Measurements from ENCODE around the gene PTPN1.

Gene PTPN1

GRCh38 chr20:50575865-50576720 lies 65.9 kb downstream of the PTPN1 start:
- DNase-seq (ENCODE audit: low read depth in 2 of 2): no peak

DNA sequence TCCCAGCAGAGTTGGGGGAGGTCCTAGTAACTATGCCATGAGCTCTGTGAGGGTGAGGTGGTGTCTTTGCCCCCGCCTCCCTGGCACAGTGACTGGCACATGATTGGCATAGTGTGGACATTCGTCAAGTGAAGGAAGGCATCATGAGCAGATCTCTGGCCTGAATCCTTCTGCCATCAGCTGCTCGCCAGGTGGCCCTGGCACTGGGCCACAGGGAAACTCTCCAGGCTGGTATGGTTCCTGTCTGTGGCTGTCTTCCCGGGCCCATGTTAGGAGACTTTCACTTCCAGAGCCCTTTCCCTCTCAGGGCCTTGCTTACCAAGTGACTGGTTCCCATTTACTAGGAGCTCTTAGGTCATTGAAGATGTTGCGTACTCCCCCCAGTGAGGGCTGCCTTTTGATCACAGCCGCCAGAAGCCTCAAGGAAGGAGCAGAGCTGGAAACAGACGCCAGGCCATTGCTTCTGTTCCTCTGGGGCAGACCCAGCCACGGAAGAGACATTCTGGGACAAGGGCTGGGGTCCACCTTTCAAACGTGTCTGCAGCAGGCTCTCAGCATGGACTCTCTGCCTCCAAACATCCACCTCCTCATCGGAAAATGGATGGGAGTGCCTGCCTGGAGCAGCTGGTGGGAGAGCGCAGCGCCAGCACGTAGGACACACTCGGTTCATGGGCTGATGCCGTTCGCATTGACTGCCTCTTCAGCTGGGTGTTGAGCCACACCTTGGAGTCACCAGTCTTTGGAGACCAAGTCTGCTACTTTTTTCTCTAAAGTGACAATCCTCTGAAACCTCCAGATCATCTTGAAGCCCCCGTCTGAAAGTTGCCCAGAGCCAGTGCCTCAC lies 67.2 kb downstream of the PTPN1 start:
- DNase-seq (ENCODE audit: low read depth in 2 of 2): no peak

GRCh38 chr20:50578061-50578777 lies 68.0 kb downstream of the PTPN1 start:
- DNase-seq (ENCODE audit: low read depth in 2 of 2): no peak

DNA sequence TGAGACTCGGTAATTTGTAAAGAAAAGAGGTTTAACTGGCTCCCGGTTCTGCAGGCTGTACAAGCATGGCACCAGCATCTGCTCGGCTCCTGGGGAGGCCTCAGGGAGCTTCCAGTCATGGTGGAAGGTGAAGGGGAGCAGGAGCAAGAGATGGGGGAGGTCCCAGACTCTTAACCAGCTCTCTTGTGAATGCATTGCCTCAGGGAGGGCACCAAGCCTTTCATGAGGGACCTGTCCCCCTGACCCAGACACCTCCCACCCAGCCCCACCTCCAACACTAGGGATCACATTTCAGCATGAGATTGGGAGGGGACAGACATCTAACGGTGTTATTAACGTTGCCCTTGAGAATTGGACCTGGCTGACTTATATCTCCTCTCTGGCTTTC lies 68.6 kb downstream of the PTPN1 start:
- DNase-seq (ENCODE audit: low read depth in 2 of 2): no peak

DNA sequence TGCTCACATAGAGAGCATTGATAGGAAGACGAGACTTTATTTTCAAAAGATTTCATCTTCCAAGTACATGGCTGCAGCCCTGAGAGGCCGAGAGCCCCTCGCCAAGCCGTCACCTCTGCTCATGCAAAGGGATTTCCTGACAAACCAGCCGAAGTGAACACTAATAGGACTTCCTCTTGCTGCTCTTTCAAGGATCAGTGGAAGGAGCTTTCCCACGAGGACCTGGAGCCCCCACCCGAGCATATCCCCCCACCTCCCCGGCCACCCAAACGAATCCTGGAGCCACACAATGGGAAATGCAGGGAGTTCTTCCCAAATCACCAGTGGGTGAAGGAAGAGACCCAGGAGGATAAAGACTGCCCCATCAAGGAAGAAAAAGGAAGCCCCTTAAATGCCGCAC lies 69.3 kb downstream of the PTPN1 start:
- no peak for DNase-seq (ENCODE audit: low read depth in 2 of 2)

DNA sequence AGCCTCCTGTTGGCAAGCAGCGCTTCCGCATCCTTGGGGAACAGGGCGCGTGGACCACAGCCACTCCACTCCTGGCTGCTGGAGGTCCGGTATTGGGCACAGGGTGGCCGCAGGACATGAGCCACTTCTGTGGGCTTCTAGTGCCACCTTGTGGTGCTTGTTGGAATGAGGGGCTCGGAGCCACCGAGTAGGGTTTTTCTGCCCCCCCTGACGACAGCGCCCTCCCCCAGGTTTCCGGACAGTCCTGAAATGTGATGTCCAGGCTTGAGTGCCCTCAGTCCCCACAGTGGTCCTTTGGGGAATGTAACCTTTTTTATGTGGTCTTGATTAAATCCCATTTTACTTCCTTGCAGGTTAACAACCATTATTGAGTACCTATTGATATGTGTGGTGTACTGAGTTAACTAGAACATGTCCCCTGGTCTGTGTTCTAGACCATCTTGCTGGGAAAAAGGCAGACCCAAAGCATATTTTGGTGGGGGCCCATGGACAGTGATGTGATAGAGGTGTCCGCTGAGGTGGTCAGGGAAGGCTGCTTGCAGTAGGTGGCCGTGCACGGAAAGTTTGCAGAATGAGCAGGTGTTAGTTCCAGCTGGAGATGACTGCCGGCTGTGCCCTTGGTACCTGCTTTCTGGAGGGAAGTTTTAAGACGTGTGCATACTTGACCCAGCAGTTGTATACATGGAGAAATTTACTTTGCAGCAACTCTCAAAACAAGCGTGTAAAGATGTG lies 70.0 kb downstream of the PTPN1 start:
- no peak for DNase-seq (ENCODE audit: low read depth in 2 of 2)

DNA sequence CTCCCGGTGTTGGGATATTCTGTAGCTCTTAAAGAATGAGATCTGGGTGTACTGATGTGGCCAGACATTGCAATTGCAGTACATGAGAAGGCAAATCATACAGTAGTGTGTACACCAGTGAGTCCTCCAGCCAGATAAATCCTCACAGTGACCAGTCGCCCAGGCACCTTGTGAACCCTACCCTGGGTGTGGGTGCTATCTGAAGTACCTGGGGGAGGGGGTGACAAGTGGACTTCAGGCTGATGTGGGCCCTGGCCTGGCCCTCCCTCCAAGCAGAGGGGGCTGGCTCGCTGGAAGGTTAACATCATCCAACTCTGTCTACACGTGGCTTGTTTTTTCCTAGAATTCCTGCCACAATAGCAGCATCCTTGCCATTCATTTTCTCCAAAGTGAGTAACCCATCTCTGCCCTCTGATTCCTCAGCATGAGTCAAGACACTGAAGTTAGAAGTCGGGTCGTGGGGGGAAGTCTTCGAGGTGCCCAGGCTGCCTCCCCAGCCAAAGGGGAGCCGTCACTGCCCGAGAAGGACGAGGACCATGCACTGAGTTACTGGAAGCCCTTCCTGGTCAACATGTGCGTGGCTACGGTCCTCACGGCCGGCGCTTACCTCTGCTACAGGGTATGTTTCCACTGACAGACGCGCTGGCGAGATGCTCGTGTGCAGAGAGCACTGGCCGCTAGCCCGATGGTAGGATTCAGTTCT lies 70.8 kb downstream of the PTPN1 start:
- no peak for DNase-seq (ENCODE audit: low read depth in 2 of 2)

GRCh38 chr20:50582092-50582491 lies 71.9 kb downstream of the PTPN1 start:
- no peak for DNase-seq (ENCODE audit: low read depth in 2 of 2)

DNA sequence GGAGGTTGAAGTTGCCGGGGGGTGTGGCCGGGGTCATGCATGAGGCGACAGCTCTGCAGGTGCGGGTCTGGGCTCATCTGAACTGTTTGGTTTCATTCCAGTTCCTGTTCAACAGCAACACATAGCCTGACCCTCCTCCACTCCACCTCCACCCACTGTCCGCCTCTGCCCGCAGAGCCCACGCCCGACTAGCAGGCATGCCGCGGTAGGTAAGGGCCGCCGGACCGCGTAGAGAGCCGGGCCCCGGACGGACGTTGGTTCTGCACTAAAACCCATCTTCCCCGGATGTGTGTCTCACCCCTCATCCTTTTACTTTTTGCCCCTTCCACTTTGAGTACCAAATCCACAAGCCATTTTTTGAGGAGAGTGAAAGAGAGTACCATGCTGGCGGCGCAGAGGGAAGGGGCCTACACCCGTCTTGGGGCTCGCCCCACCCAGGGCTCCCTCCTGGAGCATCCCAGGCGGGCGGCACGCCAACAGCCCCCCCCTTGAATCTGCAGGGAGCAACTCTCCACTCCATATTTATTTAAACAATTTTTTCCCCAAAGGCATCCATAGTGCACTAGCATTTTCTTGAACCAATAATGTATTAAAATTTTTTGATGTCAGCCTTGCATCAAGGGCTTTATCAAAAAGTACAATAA lies 72.5 kb downstream of the PTPN1 start:
- no peak for DNase-seq (ENCODE audit: low read depth in 2 of 2)

DNA sequence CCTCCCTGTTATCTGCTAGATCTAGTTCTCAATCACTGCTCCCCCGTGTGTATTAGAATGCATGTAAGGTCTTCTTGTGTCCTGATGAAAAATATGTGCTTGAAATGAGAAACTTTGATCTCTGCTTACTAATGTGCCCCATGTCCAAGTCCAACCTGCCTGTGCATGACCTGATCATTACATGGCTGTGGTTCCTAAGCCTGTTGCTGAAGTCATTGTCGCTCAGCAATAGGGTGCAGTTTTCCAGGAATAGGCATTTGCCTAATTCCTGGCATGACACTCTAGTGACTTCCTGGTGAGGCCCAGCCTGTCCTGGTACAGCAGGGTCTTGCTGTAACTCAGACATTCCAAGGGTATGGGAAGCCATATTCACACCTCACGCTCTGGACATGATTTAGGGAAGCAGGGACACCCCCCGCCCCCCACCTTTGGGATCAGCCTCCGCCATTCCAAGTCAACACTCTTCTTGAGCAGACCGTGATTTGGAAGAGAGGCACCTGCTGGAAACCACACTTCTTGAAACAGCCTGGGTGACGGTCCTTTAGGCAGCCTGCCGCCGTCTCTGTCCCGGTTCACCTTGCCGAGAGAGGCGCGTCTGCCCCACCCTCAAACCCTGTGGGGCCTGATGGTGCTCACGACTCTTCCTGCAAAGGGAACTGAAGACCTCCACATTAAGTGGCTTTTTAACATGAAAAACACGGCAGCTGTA lies 73.4 kb downstream of the PTPN1 start:
- DNase-seq (ENCODE audit: low read depth in 2 of 2): no peak

GRCh38 chr20:50584687-50585086 lies 74.5 kb downstream of the PTPN1 start:
- DNase-seq (ENCODE audit: low read depth in 2 of 2): no peak

GRCh38 chr20:50585214-50585613 lies 75.0 kb downstream of the PTPN1 start:
- DNase-seq (ENCODE audit: low read depth in 2 of 2): no peak

- no peak for DNase-seq (ENCODE audit: low read depth in 2 of 2)
These were observed 75.5 kb downstream of the PTPN1 start for GRCh38 chr20:50585678-50586077.

- DNase-seq (ENCODE audit: low read depth in 2 of 2): no peak
These were observed 76.5 kb downstream of the PTPN1 start for GRCh38 chr20:50586531-50587232.

GRCh38 chr20:50587291-50587961 lies 77.2 kb downstream of the PTPN1 start:
- no peak for DNase-seq (ENCODE audit: low read depth in 2 of 2)

DNA sequence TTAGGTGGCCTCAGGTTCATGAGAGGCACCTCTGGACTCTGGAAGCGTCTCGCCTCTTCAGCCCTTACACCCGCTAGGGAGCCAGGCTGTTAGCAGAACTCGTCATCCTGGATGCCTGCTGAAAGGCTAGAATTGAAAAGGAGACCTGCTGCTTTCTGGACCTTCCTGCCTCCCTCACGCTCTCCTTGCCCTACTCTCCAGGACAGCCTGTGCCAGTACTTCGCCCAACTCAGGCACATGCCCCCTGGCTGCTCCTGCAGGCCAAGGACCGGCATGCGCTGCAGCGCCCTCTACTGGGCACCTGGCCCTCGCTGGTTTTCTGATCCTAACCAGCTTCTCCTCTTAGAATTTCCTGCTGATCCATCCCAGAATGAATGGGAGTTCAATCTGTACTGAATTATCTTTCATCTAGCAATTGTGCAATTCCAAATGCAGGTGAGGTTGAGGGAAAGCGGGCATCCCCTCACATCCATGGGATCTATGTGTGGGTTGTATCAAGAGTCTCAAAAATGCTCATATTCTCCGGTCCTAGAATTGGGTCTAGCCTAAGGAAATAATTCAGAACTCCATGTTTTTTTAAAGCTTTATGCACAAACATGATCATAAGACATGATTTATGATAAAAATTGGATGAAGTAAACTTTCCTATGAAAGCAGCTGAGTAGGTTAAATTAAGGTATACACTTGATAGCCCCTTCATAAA lies 78.0 kb downstream of the PTPN1 start:
- DNase-seq (ENCODE audit: low read depth in 2 of 2): no peak

DNA sequence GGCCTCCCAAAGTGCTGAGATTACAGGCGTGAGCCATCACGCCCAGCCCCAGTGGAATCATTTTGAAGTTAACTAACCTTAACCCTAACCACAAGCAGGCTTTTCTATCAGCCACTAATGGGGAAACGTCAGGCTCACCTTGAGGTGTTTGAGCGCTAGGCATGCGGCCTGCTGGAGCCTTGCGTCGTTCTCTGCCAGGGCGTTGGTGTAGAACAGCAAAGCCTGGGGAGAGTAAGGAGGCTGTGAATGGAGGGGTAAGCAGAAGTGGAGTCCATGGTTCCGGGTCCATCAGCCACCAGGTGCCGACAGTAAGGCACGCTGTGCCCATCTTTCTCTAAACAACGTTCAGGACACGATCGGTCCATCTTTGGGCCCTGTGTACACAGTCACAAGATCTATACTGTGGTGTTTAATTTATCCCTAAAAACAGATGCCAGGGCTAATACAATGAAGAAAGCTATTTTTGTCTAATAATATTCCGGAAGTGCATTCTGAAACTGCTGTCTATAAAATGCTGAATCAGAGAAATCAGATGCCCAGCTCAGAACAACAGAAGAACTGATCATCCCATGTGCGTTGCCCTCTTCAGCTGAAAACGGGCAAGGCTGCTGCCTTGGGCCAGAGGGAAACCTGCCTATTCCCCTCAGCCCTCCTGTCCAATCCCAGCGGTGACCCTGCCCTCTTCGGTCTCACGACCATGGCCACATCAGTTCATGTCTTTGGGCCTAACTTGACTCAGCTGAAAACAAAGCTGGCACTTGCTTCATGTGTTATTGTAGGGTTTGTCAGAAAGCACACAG lies 79.6 kb downstream of the PTPN1 start:
- DNase-seq (ENCODE audit: low read depth in 2 of 2): no peak

Data from fibroblast of skin of left biceps (primary cell).